Daoy (cell line): ENCODE results near the gene R3HDM2. TPM values are rescaled to one million over a fixed set of nuclear protein-coding genes. Genes with fewer than 3 reads are reported as not detected.
"Not testable (repeated sequence)": the region's sequence is repeated elsewhere in the genome, so short reads cannot be mapped to it uniquely, and the experiment has no call there.

Source experiments
- DNase-seq: peaks from one replicate; pipeline ENCODE4 v3.0.0-alpha.2; 2015; ENCODE audit warnings: low read depth
- total RNA-seq: library from RNA; depleted of rRNA; stranded (reverse); fragments of >200 nt; shearing (Covaris generic); gene quantifications from 2 replicates; pipeline ENCODE4 v1.2.3, GENCODE V29; 2014

Gene R3HDM2
- total RNA-seq, 1 experiment from 2014 or later = 11.3 TPM

- DNase-seq = not testable (repeated sequence)
Observed at GRCh38 chr12:57426948-57427347, 3.9 kb downstream of the R3HDM2 start.

- DNase-seq = no peak
Observed at GRCh38 chr12:57420482-57420881, 10.4 kb downstream of the R3HDM2 start.

DNA sequence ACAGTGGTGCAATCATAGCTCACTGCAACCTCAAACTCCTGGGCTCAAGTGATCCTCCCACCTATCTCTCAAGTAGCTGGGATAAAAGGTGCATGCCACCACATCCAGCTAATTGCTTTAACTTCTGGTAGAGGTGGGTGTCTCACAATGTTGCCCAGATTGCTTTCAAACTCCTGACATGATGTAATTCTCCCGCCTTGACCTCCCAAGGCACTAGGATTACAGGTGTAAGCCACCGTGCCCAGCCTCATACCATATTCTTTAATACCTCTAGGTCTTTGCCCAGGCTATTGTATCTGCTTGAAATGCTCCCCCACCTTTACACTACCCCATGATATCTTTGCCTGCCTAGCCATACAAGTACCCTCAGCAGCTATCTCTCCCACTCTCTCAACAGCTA is 11.3 kb downstream of the R3HDM2 start:
- no peak for DNase-seq

- no peak for DNase-seq
Observed at GRCh38 chr12:57418255-57418654, 12.6 kb downstream of the R3HDM2 start.

- peak; percentile 54 for DNase-seq
Observed at GRCh38 chr12:57416039-57416996, 14.5 kb downstream of the R3HDM2 start.

- no peak for DNase-seq
Observed at GRCh38 chr12:57415088-57415487, 15.8 kb downstream of the R3HDM2 start.

- DNase-seq = not testable (repeated sequence)
Observed at GRCh38 chr12:57414160-57414559, 16.7 kb downstream of the R3HDM2 start.

GRCh38 chr12:57410534-57410933 is 20.3 kb downstream of the R3HDM2 start:
- no peak for DNase-seq

GRCh38 chr12:57404966-57405640 is 25.7 kb downstream of the R3HDM2 start:
- no peak for DNase-seq

GRCh38 chr12:57402156-57402555 is 28.7 kb downstream of the R3HDM2 start:
- not testable (repeated sequence) for DNase-seq

DNA sequence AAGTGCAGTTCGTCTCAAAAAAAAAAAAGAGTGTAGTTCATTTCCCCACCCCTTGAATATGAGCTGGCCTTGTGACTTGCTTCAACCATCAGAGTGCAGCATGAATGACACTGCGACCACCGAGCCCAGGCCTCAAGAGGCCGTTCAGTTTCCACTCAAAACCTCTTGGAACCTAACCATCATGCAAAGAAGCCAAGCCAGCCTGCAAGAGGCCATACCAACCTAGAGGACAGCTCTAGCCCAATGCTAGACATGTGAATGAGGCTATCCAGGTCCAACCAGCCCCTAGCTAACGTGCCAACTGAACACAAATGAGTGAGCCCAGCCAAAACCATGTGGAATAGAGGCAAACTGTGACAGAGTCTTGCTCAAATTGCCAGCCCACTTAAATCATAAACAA is 29.7 kb downstream of the R3HDM2 start:
- DNase-seq = no peak

- not testable (repeated sequence) for DNase-seq
Observed at GRCh38 chr12:57399718-57400463, 31.0 kb downstream of the R3HDM2 start.

- no peak for DNase-seq
Observed at GRCh38 chr12:57397441-57397840, 33.4 kb downstream of the R3HDM2 start.

DNA sequence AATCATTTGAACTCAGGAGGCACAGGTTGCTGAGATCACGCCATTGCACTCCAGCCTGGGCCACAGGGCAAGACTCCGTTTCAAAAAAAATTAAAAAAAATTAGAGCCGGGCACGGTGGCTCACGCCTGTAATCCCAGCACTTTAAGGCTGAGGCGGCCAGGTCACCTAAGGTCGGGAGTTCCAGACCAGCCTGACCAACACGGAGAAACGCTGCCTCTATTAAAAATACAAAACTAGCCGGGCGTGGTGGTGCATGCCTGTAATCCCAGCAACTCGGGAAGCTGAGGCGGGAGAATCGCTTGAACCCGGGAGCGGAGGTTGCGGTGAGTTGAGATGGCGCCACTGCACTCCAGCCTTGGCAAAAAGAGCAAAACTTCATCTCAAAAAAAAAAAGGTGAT is 35.7 kb downstream of the R3HDM2 start:
- no peak for DNase-seq

- no peak for DNase-seq
Observed at GRCh38 chr12:57390174-57390573, 40.7 kb downstream of the R3HDM2 start.

DNA sequence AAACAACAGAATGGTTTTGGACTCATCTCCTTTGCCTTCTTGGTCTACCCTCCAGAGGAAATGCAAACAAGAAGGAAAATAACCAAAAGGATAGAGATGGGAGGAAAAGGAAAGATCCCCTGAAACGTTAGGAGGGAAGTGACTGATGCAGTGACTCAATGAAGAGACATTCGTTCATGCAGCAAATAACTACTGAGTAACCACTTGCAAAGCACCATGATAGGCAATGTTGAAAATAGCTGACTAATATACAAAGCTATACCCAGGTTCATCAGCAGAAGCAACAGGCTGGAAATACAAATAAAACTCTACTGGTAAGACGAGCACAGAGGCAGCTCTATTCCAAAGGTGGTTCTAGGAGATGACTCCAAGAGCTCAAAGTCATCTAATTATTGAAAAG is 41.8 kb downstream of the R3HDM2 start:
- peak; percentile 83 for DNase-seq

DNA sequence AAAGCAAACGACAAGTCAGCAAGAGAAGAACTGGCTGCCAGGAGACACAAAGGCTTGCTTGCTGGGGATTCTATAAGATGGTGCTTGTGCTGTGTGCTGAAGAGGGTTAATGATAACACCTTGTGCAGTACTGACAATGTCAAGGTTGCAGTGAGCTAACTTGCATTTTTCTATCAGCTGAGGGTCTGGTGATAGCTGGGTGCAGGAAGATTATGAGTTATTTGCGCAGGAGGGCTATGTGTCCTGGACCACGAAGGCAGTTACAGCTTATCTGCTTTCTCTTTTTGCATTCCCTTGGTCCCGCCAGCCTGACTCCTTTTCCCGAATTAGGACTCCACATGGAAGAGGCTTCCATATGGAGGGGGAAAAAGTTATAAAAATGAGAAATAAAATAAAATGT is 42.4 kb downstream of the R3HDM2 start:
- DNase-seq = no peak

DNA sequence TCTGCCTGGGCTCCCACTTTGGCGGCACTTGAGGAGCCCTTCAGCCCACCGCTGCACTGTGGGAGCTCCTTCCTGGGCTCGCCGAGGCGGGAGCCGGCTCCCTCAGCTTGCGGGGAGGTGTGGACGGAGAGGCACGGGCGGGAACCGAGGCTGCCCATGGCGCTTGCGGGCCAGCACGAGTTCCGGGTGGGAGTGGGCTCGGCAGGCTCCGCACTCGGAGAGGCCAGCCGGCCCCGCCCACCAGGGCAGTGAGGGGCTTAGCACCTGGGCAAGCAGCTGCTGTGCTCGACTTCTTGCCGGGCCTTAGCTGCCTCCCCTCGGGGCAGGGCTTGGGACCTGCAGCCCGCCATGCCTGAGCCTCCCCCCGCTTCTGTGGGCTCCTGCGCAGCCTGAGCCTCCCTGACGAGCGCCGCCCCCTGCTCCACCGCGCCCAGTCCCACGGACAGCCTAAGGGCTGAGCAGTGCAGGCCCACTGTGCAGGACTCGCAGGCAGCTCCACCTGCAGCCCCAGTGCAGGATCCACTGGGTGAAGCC is 44.6 kb downstream of the R3HDM2 start:
- DNase-seq = no peak

DNA sequence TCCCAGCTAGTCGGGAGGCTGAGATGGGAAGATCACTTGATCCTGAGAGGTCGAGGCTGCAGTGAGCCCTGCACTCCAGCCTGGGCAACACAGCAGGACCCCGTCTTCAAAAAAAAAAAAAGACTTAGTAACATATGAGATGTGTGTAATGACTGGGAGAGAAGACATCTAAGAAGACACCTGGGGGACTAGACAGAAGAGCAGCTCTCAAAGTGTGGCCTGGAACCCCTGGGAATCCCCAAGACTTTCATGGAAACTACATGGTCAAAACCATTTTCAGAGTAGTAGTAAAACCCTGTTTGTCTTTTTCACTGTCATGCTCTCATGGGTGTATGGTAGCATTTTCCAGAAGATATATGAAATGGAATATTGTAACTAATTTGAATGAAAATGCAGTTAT is 45.3 kb downstream of the R3HDM2 start:
- no peak for DNase-seq

GRCh38 chr12:57384478-57384877 is 46.4 kb downstream of the R3HDM2 start:
- DNase-seq = no peak

GRCh38 chr12:57381693-57382220 is 49.1 kb downstream of the R3HDM2 start:
- no peak for DNase-seq

- DNase-seq = no peak
Observed at GRCh38 chr12:57380300-57380699, 50.5 kb downstream of the R3HDM2 start.
